K562 (cell line): ENCODE measurements around the gene NUTM1.

Experiments
- CTCF ChIP-seq, 3 experiments: IDR thresholded peaks in 2 of 3; conservative IDR thresholded peaks in 1 of 3; 2 replicates each; pipeline ENCODE4 v1.5.1; 2011 to 2012; ENCODE audit warnings: low read length in 3 of 3, mild to moderate bottlenecking in 3 of 3, control low read depth in 2 of 3, improper control_type of control experiment in 1 of 3, inconsistent platforms in 1 of 3, low read depth in 1 of 3, mixed read lengths in 1 of 3, moderate library complexity in 1 of 3; ENCODE audit not compliant: insufficient read depth in 2 of 3
- E2F1 ChIP-seq: sonication (generic); formaldehyde crosslinking; IDR thresholded peaks from 2 replicates; pipeline ENCODE4 v1.8.1; 2023; ENCODE audit warnings: mild to moderate bottlenecking, missing genetic modification reagents, moderate library complexity
- EZH2 ChIP-seq: IDR thresholded peaks from 2 replicates; pipeline ENCODE4 v1.6.1; 2012; ENCODE audit warnings: low read depth, mild to moderate bottlenecking, inconsistent platforms, low read length, borderline replicate concordance
- IRF2 ChIP-seq: sonication (generic); formaldehyde crosslinking; IDR thresholded peaks from 2 replicates; pipeline ENCODE4 v1.8.1; 2022; ENCODE audit warnings: mild to moderate bottlenecking, missing genetic modification reagents
- KLF10 ChIP-seq: fragments of 250-450 bp; sonication (Bioruptor Pico); IDR thresholded peaks from 2 replicates; pipeline ENCODE4 v1.6.1; 2021; ENCODE audit warnings: matching md5 sums
- NFE2L1 ChIP-seq: fragments of 450-650 bp; IDR thresholded peaks from 2 replicates; pipeline ENCODE4 v1.6.1; 2016; ENCODE audit warnings: missing genetic modification characterization, low read depth, mild to moderate bottlenecking, missing compliant biosample characterization, moderate library complexity, borderline replicate concordance
- POLR2A ChIP-seq: fragments of 450-650 bp; conservative IDR thresholded peaks from 2 replicates; pipeline ENCODE4 v1.6.1; 2016
- REST ChIP-seq, 2 experiments: fragments of 450-650 bp; formaldehyde crosslinking in 1 of 2; IDR thresholded peaks; 2 replicates each; pipeline versions ENCODE4 v1.4.0 to v1.6.1; 2014 to 2020; ENCODE audit warnings: mild to moderate bottlenecking in 2 of 2, borderline replicate concordance in 1 of 2, low read depth in 1 of 2
- SIN3A ChIP-seq, 2 experiments: fragments of 150-350 bp in 1 of 2; IDR thresholded peaks; 2 replicates each; pipeline ENCODE4 v1.6.1; 2011 to 2016; ENCODE audit warnings: borderline replicate concordance in 2 of 2, low read depth in 2 of 2, low read length in 2 of 2, mild to moderate bottlenecking in 2 of 2, moderate library complexity in 2 of 2; ENCODE audit not compliant: control insufficient read depth in 1 of 2
- TCF15 ChIP-seq: fragments of 250-450 bp; sonication (Bioruptor Pico); IDR thresholded peaks from 2 replicates; pipeline ENCODE4 v1.8.0; 2022; ENCODE audit warnings: moderate library complexity, mild to moderate bottlenecking, inconsistent platforms
- TEAD4 ChIP-seq, 2 experiments: sonication (generic) in 1 of 2; formaldehyde crosslinking in 1 of 2; IDR thresholded peaks; 2 replicates each; pipeline versions ENCODE4 v1.6.1 to v1.8.0; 2012 to 2022; ENCODE audit warnings: borderline replicate concordance in 1 of 2, inconsistent platforms in 1 of 2, low read length in 1 of 2, mild to moderate bottlenecking in 1 of 2, missing genetic modification reagents in 1 of 2
- USF2 ChIP-seq: sonication (generic); formaldehyde crosslinking; IDR thresholded peaks from 2 replicates; pipeline ENCODE4 v1.5.0; 2020; ENCODE audit warnings: missing genetic modification reagents
- ZNF263 ChIP-seq: sonication (generic); formaldehyde crosslinking; IDR thresholded peaks from 2 replicates; pipeline ENCODE4 v1.8.0; 2022; ENCODE audit warnings: mild to moderate bottlenecking, missing genetic modification reagents, borderline replicate concordance

GRCh38 chr15:34318277-34319079 lies 24.6 kb upstream of the NUTM1 start:
- TF ChIP-seq REST (IDR thresholded peaks at IDR 0.05; ENCODE audit: borderline replicate concordance) (peak; percentile 60), REST (CRISPR knock-in tag; IDR thresholded peaks at IDR 0.05; ENCODE audit: low read depth) (no peak), USF2 (CRISPR knock-in tag) (peak; percentile 97), IRF2 (no peak), NFE2L1 (tag) (no peak), KLF10 (no peak), POLR2A (peak; percentile 61), ZNF263 (CRISPR knock-in tag) (no peak), SIN3A (IDR thresholded peaks at IDR 0.05; ENCODE audit: borderline replicate concordance in 2 of 2, control insufficient read depth in 1 of 2, low read depth in 2 of 2, low read length in 2 of 2) (peak in 1 of 2 experiments; percentile 29; a peak in 1 of 4 replicates), TEAD4 (IDR thresholded peaks at IDR 0.05; ENCODE audit: low read length) (no peak), TEAD4 (CRISPR knock-in tag; IDR thresholded peaks at IDR 0.05; ENCODE audit: borderline replicate concordance) (no peak), TCF15 (CRISPR knock-in tag) (no peak), CTCF (IDR thresholded peaks at IDR 0.05 in 2 of 3, conservative IDR thresholded peaks at IDR 0.05 in 1 of 3; ENCODE audit: insufficient read depth in 2 of 3, low read depth in 1 of 3, low read length in 3 of 3) (no peak), E2F1 (CRISPR knock-in tag) (no peak), EZH2 (no peak)
